MCF 10A (cell line): ENCODE results near the gene BACH2. TPM values are rescaled to one million over a fixed set of nuclear protein-coding genes. Genes with fewer than 3 reads are reported as not detected.
A peak's percentile ranks its signal among the peaks of the same experiment; 100 is the strongest.

Experiments
- BruUV-seq: library from RNA; stranded (reverse); fragments of 400-500 nt; replicated peaks from 2 replicates; lab custom pipeline; 2021; lab: Mats Ljungman, UMichigan
- CTCF ChIA-PET: fragments of 300-600 bp; sonication (Branson Sonifier 250); formaldehyde crosslinking; extraction: SDS; loops from one replicate; lab custom pipeline; 2021; ENCODE audit warnings: antibody characterized with exemption, inconsistent platforms; lab: Yijun Ruan, JAX
- POLR2A ChIA-PET: fragments of 300-600, 350-650 bp; sonication (Branson Sonifier 250); formaldehyde crosslinking; extraction: SDS; loops from one replicate; lab custom pipeline; 2020; ENCODE audit warnings: antibody characterized with exemption, inconsistent platforms; lab: Yijun Ruan, JAX
- DNase-seq: peaks from one replicate; pipeline ENCODE4 v3.0.0-alpha.2; 2018; ENCODE audit not compliant: unreplicated experiment
- H3K27ac Mint-ChIP-seq: one replicate; pipeline ENCODE4 v1.8.0; 2022; ENCODE audit warnings: mild to moderate bottlenecking, low read depth, mixed read lengths; ENCODE audit not compliant: unreplicated experiment
- H3K27me3 Mint-ChIP-seq: one replicate; pipeline ENCODE4 v1.8.0; 2022; ENCODE audit warnings: mixed read lengths; ENCODE audit not compliant: insufficient read depth, unreplicated experiment
- H3K36me3 Mint-ChIP-seq: one replicate; pipeline ENCODE4 v1.8.0; 2022; ENCODE audit warnings: mild to moderate bottlenecking, moderate library complexity, mixed read lengths; ENCODE audit not compliant: insufficient read depth, unreplicated experiment
- H3K4me1 Mint-ChIP-seq: one replicate; pipeline ENCODE4 v1.8.0; 2022; ENCODE audit warnings: mixed read lengths; ENCODE audit not compliant: insufficient read depth, unreplicated experiment
- H3K4me3 Mint-ChIP-seq: one replicate; pipeline ENCODE4 v1.8.0; 2022; ENCODE audit warnings: mild to moderate bottlenecking, moderate library complexity, mixed read lengths; ENCODE audit not compliant: unreplicated experiment
- H3K9me3 Mint-ChIP-seq: one replicate; pipeline ENCODE4 v1.8.0; 2022; ENCODE audit warnings: mixed read lengths; ENCODE audit not compliant: unreplicated experiment
- intact Hi-C: fragments of 100-400 bp; cut with micrococcal nuclease; formaldehyde crosslinking; loops from 2 replicates; pipeline ENCODE4 v1.14.1; 2022
- total RNA-seq: library from RNA; stranded (reverse); gene quantifications from 2 replicates; pipeline ENCODE4 v1.2.3, GENCODE V29; 2022
- TF ChIP-seq, protein P1 (sequence below): fragments of 200-600 bp; IDR thresholded peaks from one replicate; pipeline ENCODE4 v1.8.0; 2022; ENCODE audit warnings: antibody characterized with exemption, mild to moderate bottlenecking; ENCODE audit not compliant: unreplicated experiment

Gene BACH2
- total RNA-seq, 1 experiment from 2014 or later = 9.9 TPM

DNA sequence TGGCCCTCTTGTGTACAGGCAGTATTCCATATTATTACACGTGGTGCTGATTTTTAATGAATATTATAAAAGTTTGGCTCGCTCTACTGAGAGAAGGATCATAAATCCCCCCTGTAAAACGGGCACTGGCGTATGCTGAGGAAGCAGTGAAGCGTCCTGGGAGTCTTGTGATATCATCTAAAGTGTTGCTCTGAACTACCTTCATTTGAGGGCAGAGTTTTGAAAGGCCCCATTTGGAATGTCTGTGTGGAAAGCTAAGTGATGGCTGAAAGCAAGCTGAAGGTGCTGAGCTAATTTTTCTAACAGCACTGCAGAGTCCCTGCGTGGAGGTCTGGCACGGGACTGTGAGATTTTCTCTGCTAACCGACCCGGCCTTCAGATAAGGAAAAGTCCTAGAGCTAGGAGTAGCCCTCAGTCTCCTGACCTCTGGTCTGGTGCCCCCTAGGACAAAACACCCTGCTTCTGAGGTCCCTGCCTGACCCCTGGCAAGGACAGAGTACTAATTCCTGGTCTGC, 1.3 kb upstream of the BACH2 start:
- POLR2A ChIA-PET = interaction anchor here (1.4 kb wide), 1 partner anchor 200 kb away, joined by 3 read pairs; no protein-coding TSS in a partner anchor

DNA sequence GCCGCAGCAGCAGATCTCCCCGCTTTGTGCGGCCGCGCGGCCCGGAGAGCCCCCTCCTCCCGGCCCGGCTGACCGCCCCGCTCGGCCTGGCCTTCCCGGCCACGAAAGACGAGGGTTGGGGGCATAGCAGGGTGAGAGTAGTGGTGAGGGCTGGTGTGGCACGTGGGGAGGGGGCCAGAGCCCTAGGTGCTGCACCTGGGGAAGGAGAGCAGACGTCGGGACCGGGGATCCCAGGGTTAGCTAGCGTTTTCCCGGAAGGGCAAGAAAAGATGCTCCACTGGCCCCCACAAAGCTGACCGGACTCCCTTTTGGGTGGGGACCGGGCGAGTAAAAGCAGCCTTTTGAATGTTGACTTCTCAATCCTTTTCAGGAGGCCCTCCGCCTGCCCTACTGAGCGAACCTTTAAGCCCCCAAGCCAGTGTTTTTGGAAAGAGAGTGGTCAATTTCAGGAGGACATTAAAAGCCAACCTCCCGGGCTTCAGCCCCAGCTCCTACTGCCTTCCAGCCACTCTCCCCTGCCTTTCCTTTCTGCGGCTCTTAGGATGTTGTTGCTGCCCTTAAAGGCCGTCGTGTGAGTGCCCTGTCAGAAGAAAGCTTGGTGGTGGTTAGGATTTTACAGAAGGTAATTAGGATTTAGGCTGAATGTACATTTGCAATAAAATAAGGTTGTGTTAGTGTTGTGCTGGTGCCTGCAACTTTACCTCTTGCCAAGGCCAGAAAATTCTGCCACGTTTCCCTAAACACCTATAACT, 648 bp upstream of the BACH2 start:
- intact Hi-C loops = loop anchor here (2.0 kb wide), 1 partner anchor 356 kb away; no protein-coding TSS in a partner anchor
- no TSS peak for BruUV-seq
- ChIA-PET POLR2A (interaction anchor here (0.7 to 2.3 kb wide), 2 partner anchors 12 to 80 kb away, joined by 3 to 24 read pairs; no protein-coding TSS in a partner anchor), CTCF (interaction anchor here (0.6 to 2.1 kb wide), 5 partner anchors 12 to 210 kb away, joined by 3 to 10 read pairs (median 4); no protein-coding TSS in a partner anchor)
- Mint-ChIP-seq H3K9me3 (no peaks in the 10 kb centered on the region), H3K4me1 (peaks cover 13% of the 10 kb centered on the region), H3K27ac (peak overlapping the region; percentile 39), H3K36me3 (no peaks in the 10 kb centered on the region), H3K4me3 (peak overlapping the region; percentile 76), H3K27me3 (peaks cover 24% of the 10 kb centered on the region)
- TF ChIP-seq, protein P1, sequence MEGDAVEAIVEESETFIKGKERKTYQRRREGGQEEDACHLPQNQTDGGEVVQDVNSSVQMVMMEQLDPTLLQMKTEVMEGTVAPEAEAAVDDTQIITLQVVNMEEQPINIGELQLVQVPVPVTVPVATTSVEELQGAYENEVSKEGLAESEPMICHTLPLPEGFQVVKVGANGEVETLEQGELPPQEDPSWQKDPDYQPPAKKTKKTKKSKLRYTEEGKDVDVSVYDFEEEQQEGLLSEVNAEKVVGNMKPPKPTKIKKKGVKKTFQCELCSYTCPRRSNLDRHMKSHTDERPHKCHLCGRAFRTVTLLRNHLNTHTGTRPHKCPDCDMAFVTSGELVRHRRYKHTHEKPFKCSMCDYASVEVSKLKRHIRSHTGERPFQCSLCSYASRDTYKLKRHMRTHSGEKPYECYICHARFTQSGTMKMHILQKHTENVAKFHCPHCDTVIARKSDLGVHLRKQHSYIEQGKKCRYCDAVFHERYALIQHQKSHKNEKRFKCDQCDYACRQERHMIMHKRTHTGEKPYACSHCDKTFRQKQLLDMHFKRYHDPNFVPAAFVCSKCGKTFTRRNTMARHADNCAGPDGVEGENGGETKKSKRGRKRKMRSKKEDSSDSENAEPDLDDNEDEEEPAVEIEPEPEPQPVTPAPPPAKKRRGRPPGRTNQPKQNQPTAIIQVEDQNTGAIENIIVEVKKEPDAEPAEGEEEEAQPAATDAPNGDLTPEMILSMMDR = no peak
- DNase-seq = no peak

More for the DNA sequence above, 1.3 kb upstream of the BACH2 start:
- Mint-ChIP-seq H3K27me3 (peaks cover 31% of the 10 kb centered on the region), H3K4me3 (peak overlapping the region; percentile 76), H3K9me3 (no peaks in the 10 kb centered on the region), H3K4me1 (peaks cover 13% of the 10 kb centered on the region), H3K27ac (no peak overlapping the region), H3K36me3 (no peaks in the 10 kb centered on the region)
- TF ChIP-seq, protein P1 = no peak
- no peak for DNase-seq
- no TSS peak for BruUV-seq
- intact Hi-C loops = loop anchor here (2.0 kb wide), 1 partner anchor 357 kb away; no protein-coding TSS in a partner anchor
- CTCF ChIA-PET = interaction anchor here (0.6 to 2.1 kb wide), 4 partner anchors 13 to 211 kb away, joined by 4 to 10 read pairs (median 5); no protein-coding TSS in a partner anchor

DNA sequence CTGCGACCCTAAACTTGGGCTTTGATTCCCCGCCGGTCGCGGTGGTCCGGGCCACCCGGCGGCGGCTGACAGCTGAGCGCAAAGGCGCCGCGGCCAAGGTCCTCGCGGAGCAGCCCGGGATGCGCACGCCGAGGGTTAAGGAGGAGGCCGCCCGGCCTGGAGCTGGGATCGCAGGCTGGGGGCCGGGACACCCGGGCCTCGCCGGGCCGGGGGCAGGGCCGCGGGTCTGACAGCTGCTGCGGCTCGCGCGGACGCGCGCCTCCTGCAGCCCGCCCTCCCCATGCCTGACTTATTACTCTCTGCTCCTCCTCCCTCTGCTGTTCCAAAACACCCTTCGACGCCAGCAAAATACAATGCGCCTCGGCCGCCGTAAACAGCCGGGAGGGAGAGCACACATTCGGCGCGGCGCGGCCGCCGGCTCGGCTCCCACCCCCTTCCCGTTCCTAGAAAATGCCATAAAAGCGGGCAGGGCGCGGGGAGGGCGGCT, 746 bp downstream of the BACH2 start:
- H3K36me3 Mint-ChIP-seq = no peaks in the 10 kb centered on the region
- no peaks in the 10 kb centered on the region for H3K9me3 Mint-ChIP-seq
- H3K27ac Mint-ChIP-seq = peak overlapping the region; percentile 39
- peak overlapping the region; percentile 76 for H3K4me3 Mint-ChIP-seq
- peaks cover 9% of the 10 kb centered on the region for H3K4me1 Mint-ChIP-seq
- peaks cover 16% of the 10 kb centered on the region for H3K27me3 Mint-ChIP-seq
- intact Hi-C loops = loop anchor here (1.0 to 2.0 kb wide), 7 partner anchors 73 to 355 kb away; no protein-coding TSS in a partner anchor
- BruUV-seq = no TSS peak
- TF ChIP-seq, protein P1 = no peak
- ChIA-PET CTCF (interaction anchor here (0.6 to 2.4 kb wide), 17 partner anchors 9 to 356 kb away, joined by 3 to 10 read pairs (median 3); no protein-coding TSS in a partner anchor), POLR2A (interaction anchor here (0.6 to 2.3 kb wide), 14 partner anchors 10 to 296 kb away, joined by 3 to 24 read pairs (median 4); no protein-coding TSS in a partner anchor)
- DNase-seq = peak; percentile 62
